ENCODE results near the gene ZBTB20.

ZBTB20 gene

DNA sequence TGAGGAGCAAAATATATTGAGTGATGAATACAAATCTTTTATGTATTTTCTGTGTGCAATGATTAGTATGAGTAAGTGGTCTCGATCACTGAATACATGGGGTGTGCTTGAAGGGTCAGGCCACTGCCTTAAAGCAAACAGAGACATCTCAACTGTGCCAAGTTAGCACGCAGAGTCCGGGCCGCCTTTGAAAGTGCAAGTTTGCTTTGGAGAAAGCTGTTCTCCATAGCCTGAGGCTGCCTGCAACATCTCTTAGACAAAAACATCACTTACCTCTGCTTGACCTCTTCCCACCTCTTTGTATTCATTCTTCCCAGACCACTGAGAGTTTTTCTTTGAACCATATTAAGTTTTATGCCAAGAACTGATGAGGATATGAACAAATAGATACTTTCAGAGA is 267.0 kb downstream of the ZBTB20 start:
- no peak overlapping the region for H3K4me3 ChIP-seq (ENCODE audit: low read depth in 1 of 5, low read length in 5 of 5)
- no peak overlapping the region for H3K9ac ChIP-seq (ENCODE audit: low read length in 5 of 5)

GRCh38 chr3:114879059-114880031 is 267.7 kb downstream of the ZBTB20 start:
- H3K4me3 ChIP-seq (ENCODE audit: low read depth in 1 of 5, low read length in 5 of 5): no peak overlapping the region
- H3K9me3 ChIP-seq (ENCODE audit: control insufficient read depth in 5 of 5, low read length in 5 of 5): no peaks in the 10 kb centered on the region
- H3K4me1 ChIP-seq (ENCODE audit: control insufficient read depth in 5 of 5, insufficient read depth in 5 of 5, low read length in 5 of 5): peaks cover 0 to 21% (median 20%) of the 10 kb centered on the region in 5 donors
- H3K9ac ChIP-seq (ENCODE audit: low read length in 5 of 5): peak overlapping the region in 1 of 5 donors; percentile 41
- H3K27me3 ChIP-seq (ENCODE audit: control insufficient read depth in 5 of 5, insufficient read depth in 4 of 5, low read length in 5 of 5): no peaks in the 10 kb centered on the region
- H3K27ac ChIP-seq (ENCODE audit: low read depth, low read length): no peak overlapping the region
- H3K36me3 ChIP-seq (ENCODE audit: control insufficient read depth in 5 of 5, insufficient read depth in 5 of 5, low read length in 5 of 5): no peaks in the 10 kb centered on the region

More for the DNA sequence above, 267.0 kb downstream of the ZBTB20 start:
- H3K27ac ChIP-seq (ENCODE audit: low read depth, low read length): no peak overlapping the region
- H3K4me1 ChIP-seq (ENCODE audit: control insufficient read depth in 5 of 5, insufficient read depth in 5 of 5, low read length in 5 of 5): peaks cover 0 to 15% (median 13%) of the 10 kb centered on the region in 5 donors
- no peaks in the 10 kb centered on the region for H3K9me3 ChIP-seq (ENCODE audit: control insufficient read depth in 5 of 5, low read length in 5 of 5)
- H3K36me3 ChIP-seq (ENCODE audit: control insufficient read depth in 5 of 5, insufficient read depth in 5 of 5, low read length in 5 of 5): no peaks in the 10 kb centered on the region
- no peaks in the 10 kb centered on the region for H3K27me3 ChIP-seq (ENCODE audit: control insufficient read depth in 5 of 5, insufficient read depth in 4 of 5, low read length in 5 of 5)

DNA sequence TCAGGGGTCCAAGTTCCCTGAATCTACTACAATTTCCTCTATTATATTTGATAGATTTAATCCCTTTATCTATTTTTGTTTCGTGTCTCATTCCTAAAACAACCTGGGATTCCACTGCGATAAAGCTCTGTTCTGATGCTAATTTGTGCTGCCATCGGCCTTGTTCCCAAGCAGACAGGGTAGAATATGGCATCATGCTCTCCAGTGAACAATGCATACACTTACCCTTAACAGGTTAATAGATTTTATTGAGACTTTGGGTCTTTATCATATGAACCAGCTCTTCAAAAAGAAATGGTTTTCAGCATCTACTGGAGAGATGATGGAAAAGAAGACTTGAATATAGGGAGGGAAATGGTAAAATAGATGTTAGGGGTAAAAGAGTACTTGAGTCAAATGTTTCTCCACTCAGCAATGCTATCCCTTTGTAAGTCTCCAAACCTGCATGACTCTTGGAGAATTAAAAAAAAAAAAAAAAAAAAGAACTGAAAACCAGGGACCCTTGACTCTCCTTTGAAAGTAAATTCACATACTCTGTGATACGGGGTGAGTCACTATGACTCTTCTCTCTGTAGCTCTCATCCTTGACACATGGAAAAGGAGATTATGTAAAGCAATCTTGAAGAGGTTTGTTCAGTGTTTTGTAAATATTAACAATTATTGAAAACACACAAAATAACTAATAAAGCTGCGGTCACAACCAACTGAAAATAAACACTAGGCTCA is 268.8 kb downstream of the ZBTB20 start:
- no peak overlapping the region for H3K4me3 ChIP-seq (ENCODE audit: low read depth in 1 of 5, low read length in 5 of 5)
- H3K9me3 ChIP-seq (ENCODE audit: control insufficient read depth in 5 of 5, low read length in 5 of 5): no peaks in the 10 kb centered on the region
- peaks cover 0 to 32% (median 28%) of the 10 kb centered on the region in 5 donors for H3K4me1 ChIP-seq (ENCODE audit: control insufficient read depth in 5 of 5, insufficient read depth in 5 of 5, low read length in 5 of 5)
- no peaks in the 10 kb centered on the region for H3K36me3 ChIP-seq (ENCODE audit: control insufficient read depth in 5 of 5, insufficient read depth in 5 of 5, low read length in 5 of 5)
- no peak overlapping the region for H3K9ac ChIP-seq (ENCODE audit: low read length in 5 of 5)
- H3K27me3 ChIP-seq (ENCODE audit: control insufficient read depth in 5 of 5, insufficient read depth in 4 of 5, low read length in 5 of 5): no peaks in the 10 kb centered on the region
- H3K27ac ChIP-seq (ENCODE audit: low read depth, low read length): no peak overlapping the region

GRCh38 chr3:114877378-114878113 is 269.5 kb downstream of the ZBTB20 start:
- Histone ChIP-seq H3K36me3 (ENCODE audit: control insufficient read depth in 5 of 5, insufficient read depth in 5 of 5, low read length in 5 of 5) (no peaks in the 10 kb centered on the region), H3K4me3 (ENCODE audit: low read depth in 1 of 5, low read length in 5 of 5) (no peak overlapping the region), H3K9ac (ENCODE audit: low read length in 5 of 5) (no peak overlapping the region), H3K27ac (ENCODE audit: low read depth, low read length) (no peak overlapping the region), H3K27me3 (ENCODE audit: control insufficient read depth in 5 of 5, insufficient read depth in 4 of 5, low read length in 5 of 5) (no peaks in the 10 kb centered on the region), H3K9me3 (ENCODE audit: control insufficient read depth in 5 of 5, low read length in 5 of 5) (no peaks in the 10 kb centered on the region), H3K4me1 (ENCODE audit: control insufficient read depth in 5 of 5, insufficient read depth in 5 of 5, low read length in 5 of 5) (peaks cover 0 to 38% (median 32%) of the 10 kb centered on the region in 5 donors)

- Histone ChIP-seq H3K4me1 (ENCODE audit: control insufficient read depth in 5 of 5, insufficient read depth in 5 of 5, low read length in 5 of 5) (peaks cover 1 to 42% (median 42%) of the 10 kb centered on the region in 5 donors), H3K27ac (ENCODE audit: low read depth, low read length) (peak overlapping the region; percentile 81), H3K4me3 (ENCODE audit: low read depth in 1 of 5, low read length in 5 of 5) (no peak overlapping the region), H3K9ac (ENCODE audit: low read length in 5 of 5) (no peak overlapping the region), H3K36me3 (ENCODE audit: control insufficient read depth in 5 of 5, insufficient read depth in 5 of 5, low read length in 5 of 5) (no peaks in the 10 kb centered on the region), H3K9me3 (ENCODE audit: control insufficient read depth in 5 of 5, low read length in 5 of 5) (no peaks in the 10 kb centered on the region), H3K27me3 (ENCODE audit: control insufficient read depth in 5 of 5, insufficient read depth in 4 of 5, low read length in 5 of 5) (no peaks in the 10 kb centered on the region)
Observed at GRCh38 chr3:114874522-114874971, 272.5 kb downstream of the ZBTB20 start.

- Histone ChIP-seq H3K36me3 (ENCODE audit: control insufficient read depth in 5 of 5, insufficient read depth in 5 of 5, low read length in 5 of 5) (no peaks in the 10 kb centered on the region), H3K4me1 (ENCODE audit: control insufficient read depth in 5 of 5, insufficient read depth in 5 of 5, low read length in 5 of 5) (peaks cover 1 to 35% (median 34%) of the 10 kb centered on the region in 5 donors), H3K4me3 (ENCODE audit: low read depth in 1 of 5, low read length in 5 of 5) (no peak overlapping the region), H3K9ac (ENCODE audit: low read length in 5 of 5) (no peak overlapping the region), H3K9me3 (ENCODE audit: control insufficient read depth in 5 of 5, low read length in 5 of 5) (no peaks in the 10 kb centered on the region), H3K27me3 (ENCODE audit: control insufficient read depth in 5 of 5, insufficient read depth in 4 of 5, low read length in 5 of 5) (no peaks in the 10 kb centered on the region), H3K27ac (ENCODE audit: low read depth, low read length) (peak overlapping the region; percentile 81)
Observed at GRCh38 chr3:114873591-114873990, 273.5 kb downstream of the ZBTB20 start.

- Histone ChIP-seq H3K27ac (ENCODE audit: low read depth, low read length) (peak overlapping the region; percentile 81), H3K9ac (ENCODE audit: low read length in 5 of 5) (no peak overlapping the region), H3K4me3 (ENCODE audit: low read depth in 1 of 5, low read length in 5 of 5) (no peak overlapping the region), H3K9me3 (ENCODE audit: control insufficient read depth in 5 of 5, low read length in 5 of 5) (no peaks in the 10 kb centered on the region), H3K27me3 (ENCODE audit: control insufficient read depth in 5 of 5, insufficient read depth in 4 of 5, low read length in 5 of 5) (no peaks in the 10 kb centered on the region), H3K36me3 (ENCODE audit: control insufficient read depth in 5 of 5, insufficient read depth in 5 of 5, low read length in 5 of 5) (no peaks in the 10 kb centered on the region), H3K4me1 (ENCODE audit: control insufficient read depth in 5 of 5, insufficient read depth in 5 of 5, low read length in 5 of 5) (peaks cover 1 to 35% (median 32%) of the 10 kb centered on the region in 5 donors)
Observed at GRCh38 chr3:114872588-114872987, 274.5 kb downstream of the ZBTB20 start.

GRCh38 chr3:114872050-114872449 is 275.0 kb downstream of the ZBTB20 start:
- Histone ChIP-seq H3K9ac (ENCODE audit: low read length in 5 of 5) (no peak overlapping the region), H3K4me3 (ENCODE audit: low read depth in 1 of 5, low read length in 5 of 5) (no peak overlapping the region), H3K4me1 (ENCODE audit: control insufficient read depth in 5 of 5, insufficient read depth in 5 of 5, low read length in 5 of 5) (peaks cover 1 to 35% (median 32%) of the 10 kb centered on the region in 5 donors), H3K27me3 (ENCODE audit: control insufficient read depth in 5 of 5, insufficient read depth in 4 of 5, low read length in 5 of 5) (no peaks in the 10 kb centered on the region), H3K27ac (ENCODE audit: low read depth, low read length) (peak overlapping the region; percentile 81), H3K9me3 (ENCODE audit: control insufficient read depth in 5 of 5, low read length in 5 of 5) (no peaks in the 10 kb centered on the region), H3K36me3 (ENCODE audit: control insufficient read depth in 5 of 5, insufficient read depth in 5 of 5, low read length in 5 of 5) (no peaks in the 10 kb centered on the region)

DNA sequence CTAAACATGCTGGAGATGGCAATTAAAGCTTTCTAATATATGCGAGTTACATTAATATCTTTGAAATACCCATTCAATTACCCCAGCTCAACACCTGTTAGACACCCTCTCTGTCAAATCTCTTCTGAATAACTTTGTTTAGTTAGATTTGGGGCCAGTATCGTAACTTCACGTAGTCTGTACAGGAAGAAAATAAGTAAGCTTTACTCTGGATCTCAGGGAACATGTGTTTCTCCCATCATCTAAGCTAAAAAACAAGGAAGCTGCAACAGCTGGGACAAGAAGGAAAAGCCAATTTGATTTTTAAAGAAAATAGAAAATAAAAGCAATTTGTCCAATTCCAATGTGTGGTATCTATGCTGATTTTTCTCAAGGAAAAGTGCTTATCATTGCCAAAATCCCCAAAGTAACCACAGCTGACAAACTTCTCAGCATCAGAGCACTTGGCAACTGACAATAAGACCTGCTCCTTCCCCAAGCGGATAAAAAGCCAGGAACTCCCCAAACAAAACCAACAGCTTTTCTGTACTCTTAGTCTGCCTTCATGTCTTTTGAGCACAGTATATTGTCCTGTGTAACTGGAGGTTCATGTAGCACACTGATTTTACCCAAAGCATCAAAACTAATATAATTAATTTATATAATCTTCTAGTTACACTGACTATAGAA is 279.1 kb downstream of the ZBTB20 start:
- no peak overlapping the region for H3K27ac ChIP-seq (ENCODE audit: low read depth, low read length)
- H3K9me3 ChIP-seq (ENCODE audit: control insufficient read depth in 5 of 5, low read length in 5 of 5): no peaks in the 10 kb centered on the region
- no peaks in the 10 kb centered on the region for H3K36me3 ChIP-seq (ENCODE audit: control insufficient read depth in 5 of 5, insufficient read depth in 5 of 5, low read length in 5 of 5)
- peaks cover 1 to 24% (median 22%) of the 10 kb centered on the region in 5 donors for H3K4me1 ChIP-seq (ENCODE audit: control insufficient read depth in 5 of 5, insufficient read depth in 5 of 5, low read length in 5 of 5)
- no peak overlapping the region for H3K4me3 ChIP-seq (ENCODE audit: low read depth in 1 of 5, low read length in 5 of 5)
- H3K9ac ChIP-seq (ENCODE audit: low read length in 5 of 5): no peak overlapping the region
- no peaks in the 10 kb centered on the region for H3K27me3 ChIP-seq (ENCODE audit: control insufficient read depth in 5 of 5, insufficient read depth in 4 of 5, low read length in 5 of 5)
